GM21447 (cell line): ENCODE results near the gene OR10G3.
"Not testable (repeated sequence)": the region's sequence is repeated elsewhere in the genome, so short reads cannot be mapped to it uniquely, and the experiment has no call there.

Experiments used
- ATAC-seq: cut with Tn5 transposase; IDR thresholded peaks from one replicate; pipeline ENCODE4 v1.9.1; 2021; ENCODE audit not compliant: unreplicated experiment

Gene OR10G3

GRCh38 chr14:21579976-21580375, at the start of gene OR10G3:
OR10G3 (minus strand) TSS chr14:21580076; CDS start chr14:21570744, 9,332 bp downstream.
- ATAC-seq = no peak

- ATAC-seq = no peak
Observed at GRCh38 chr14:21626491-21627230, 46.8 kb upstream of the OR10G3 start.

DNA sequence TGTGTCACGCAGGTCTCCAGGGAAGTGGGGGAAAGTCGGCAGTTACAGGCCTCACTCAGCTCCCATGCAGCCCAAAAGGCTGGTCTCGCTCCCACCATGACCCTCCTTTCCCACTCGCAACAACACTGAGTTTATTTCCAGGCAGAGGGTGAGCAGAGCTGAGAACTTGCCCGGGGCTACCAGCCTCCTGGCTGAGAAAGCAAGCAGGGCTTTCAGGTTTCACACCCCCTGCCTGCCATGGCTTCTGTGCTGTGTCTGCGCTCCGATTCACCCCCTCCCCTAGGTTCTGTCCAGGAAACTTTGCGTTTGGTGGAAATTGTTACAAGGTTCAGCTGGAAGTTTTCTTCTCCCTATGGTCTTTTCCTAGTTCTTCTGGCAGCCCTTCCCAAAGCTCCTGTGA, 37.7 kb upstream of the OR10G3 start:
- ATAC-seq = no peak

GRCh38 chr14:21614240-21614639, 34.4 kb upstream of the OR10G3 start:
- no peak for ATAC-seq

GRCh38 chr14:21612324-21612723, 32.4 kb upstream of the OR10G3 start:
- ATAC-seq = no peak

DNA sequence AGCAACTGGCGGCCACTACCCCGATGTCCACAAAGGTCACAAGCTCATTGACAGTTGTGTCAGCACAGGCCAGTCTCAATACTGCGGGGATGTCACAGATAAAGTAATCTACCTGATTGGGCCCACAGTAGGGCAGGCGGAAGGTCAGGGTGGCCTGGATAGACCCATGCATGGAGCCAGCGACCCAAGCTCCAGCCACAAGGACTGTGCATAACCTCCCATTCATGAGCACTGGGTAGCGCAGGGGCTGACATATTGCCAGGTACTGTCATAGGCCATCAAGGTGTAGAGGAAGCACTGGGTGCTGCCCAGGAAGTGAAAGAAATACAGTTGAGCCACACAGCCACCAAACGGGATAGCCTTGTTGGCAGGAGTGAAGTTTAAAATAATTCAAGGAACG, 22.3 kb upstream of the OR10G3 start:
- ATAC-seq = not testable (repeated sequence)

DNA sequence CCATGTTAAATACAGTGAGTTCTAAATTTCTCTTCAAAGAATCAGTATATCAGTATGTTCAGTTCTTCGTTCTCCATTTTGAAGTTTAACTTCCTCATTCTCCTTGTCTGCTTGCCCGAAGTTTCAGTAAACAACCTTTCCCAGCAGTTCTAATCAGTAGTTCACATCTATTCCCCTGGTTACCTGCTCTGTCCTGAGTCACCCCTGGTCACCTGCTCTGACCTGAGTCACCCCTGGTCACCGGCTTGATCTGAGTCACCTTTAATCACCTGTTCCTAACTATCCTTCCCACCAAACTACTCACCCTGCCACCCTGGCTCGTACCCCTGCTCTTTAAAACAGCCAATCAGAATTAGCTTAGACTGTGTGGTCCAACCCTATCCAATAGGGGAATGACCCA, 9.4 kb upstream of the OR10G3 start:
- ATAC-seq = no peak

- ATAC-seq = no peak
Observed at GRCh38 chr14:21575661-21576060, 4.2 kb downstream of the OR10G3 start.

DNA sequence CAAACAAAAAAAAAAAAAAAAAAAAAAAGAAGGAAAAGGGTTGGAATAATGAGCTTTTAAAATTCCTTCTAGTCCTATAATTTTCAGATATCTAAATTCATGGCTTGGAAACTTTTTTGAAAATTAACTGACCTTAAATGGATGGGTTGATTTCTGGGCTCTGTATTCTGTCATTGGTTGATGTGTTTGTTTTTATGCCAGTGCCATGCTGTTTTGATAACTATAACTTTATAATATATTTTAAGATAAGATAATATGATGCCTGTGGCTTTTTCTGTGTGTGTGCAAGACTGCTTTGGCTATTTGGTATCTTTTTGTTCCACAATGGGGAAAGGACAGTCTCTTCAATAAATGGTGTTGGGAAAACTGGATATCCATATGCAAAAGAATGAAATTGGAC, 7.3 kb downstream of the OR10G3 start:
- no peak for ATAC-seq

- no peak for ATAC-seq
Observed at GRCh38 chr14:21558703-21559170, 21.1 kb downstream of the OR10G3 start.

DNA sequence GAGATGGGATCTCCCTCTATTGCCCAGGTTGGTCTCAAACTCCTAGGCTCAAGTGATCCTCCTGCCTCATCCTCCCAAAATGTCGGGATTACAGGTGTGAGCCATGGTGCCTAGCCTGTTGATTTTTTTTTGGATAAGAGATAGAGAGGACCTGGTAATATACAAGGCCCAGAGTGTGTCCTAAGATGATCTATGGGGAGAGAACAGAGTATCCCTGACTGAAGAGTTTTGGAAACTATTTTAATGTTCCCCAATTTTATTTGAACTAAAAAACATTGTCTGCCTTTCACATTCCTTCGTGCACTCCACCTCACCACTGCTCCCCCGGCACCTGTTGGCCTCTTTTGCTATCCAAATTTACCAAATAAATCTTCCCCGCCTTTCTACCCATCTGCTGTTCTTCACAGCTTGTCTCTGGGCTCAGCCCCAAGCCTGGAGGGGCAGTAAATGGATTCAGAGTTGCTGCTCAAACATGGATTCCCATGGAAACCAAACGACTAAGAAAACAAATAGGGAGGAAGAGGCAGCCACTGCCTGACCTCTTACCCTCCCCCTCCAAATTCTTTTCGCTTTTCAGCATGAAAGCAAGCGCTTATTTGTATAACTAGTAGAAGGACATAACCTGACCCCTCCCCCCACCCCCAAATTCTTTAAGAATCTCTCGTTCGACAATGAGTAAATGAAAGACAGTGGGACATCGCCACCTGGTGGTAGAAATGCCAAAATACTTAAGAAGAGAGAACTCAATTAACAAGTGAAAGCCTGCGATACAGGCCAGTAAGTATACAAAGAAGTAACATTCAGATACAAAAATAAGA, 22.6 kb downstream of the OR10G3 start:
- ATAC-seq = no peak

DNA sequence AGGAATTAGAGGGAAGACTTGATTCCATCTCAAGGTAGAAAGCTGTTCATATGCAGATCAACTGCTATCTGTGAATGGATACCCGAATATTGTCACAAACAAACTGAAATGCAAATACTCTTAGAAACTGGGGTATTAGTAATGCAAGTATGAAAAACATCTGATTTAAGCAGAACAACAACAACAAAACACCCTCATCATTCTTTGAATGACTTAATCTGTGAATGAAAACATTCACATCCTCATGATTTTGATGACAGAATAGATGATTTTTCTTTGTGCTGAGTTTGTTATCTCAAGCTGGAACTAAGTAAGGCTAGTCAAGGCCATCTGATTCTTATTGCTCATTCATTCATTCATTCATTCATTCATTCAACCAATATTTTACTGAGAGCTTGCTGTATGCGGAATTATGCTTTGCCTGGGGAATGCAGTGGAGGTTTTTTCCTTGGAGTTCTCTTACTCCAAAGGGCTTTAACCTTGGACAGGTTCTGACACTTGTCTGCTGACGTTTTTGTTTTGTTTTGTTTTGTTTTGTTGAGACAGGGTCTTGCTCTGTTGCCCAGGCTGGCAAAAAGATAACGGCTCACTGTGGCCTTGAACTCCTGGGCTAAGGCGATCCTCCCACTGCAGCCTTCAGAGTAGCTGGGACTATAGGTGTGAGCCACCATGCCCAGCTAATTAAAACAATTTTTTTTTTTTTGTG, 23.3 kb downstream of the OR10G3 start:
- ATAC-seq = no peak

- no peak for ATAC-seq
Observed at GRCh38 chr14:21553266-21553665, 26.6 kb downstream of the OR10G3 start.

DNA sequence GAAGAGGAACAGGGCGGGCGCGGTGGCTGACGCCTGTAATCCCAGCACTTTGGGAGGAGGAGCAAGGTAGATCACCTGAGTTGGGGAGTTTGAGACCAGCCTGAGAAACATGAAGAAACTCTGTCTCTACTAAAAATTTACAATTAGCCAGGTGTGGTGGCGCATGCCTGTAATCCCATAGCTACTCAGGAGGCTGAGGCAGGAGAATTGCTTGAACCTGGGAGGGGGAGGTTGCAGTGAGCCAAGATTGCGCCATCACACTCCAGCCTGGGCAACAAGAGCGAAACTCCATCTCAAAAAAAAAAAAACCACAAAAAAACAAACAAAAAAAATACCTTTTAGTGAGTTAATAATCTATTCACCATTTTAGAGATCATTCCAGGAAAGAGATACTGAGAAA, 35.3 kb downstream of the OR10G3 start:
- not testable (repeated sequence) for ATAC-seq

- no peak for ATAC-seq
Observed at GRCh38 chr14:21543963-21544362, 35.9 kb downstream of the OR10G3 start.

DNA sequence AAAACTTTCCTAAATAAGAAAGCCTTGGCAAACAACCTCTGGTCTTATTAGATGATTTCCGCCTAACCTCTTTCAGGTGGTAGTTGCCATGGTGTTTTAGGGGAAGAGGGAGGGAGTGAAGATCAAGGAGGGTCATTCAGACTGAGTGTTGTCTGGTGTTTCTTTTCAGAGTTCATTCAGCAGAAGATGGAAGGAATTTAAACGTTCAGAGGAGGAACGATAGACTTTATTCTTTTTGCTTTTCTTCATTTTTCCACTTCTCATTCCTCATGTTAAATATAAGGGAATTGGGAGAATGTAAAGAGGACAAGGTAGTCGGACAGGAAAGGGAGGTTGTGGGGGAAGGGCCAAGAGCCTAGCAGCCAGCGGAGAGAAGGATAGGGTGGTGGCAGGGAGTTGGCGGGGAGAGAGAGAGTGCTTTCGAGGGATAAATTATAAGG, 36.3 kb downstream of the OR10G3 start:
- ATAC-seq = no peak

GRCh38 chr14:21541413-21542074, 38.3 kb downstream of the OR10G3 start:
- no peak for ATAC-seq

- no peak for ATAC-seq
Observed at GRCh38 chr14:21539189-21539940, 40.5 kb downstream of the OR10G3 start.

GRCh38 chr14:21537090-21537424, 42.8 kb downstream of the OR10G3 start:
- no peak for ATAC-seq

GRCh38 chr14:21536418-21537089, 43.3 kb downstream of the OR10G3 start:
- ATAC-seq = no peak
